ENCODE results near the gene RASGRF1. TPM values are rescaled to one million over a fixed set of nuclear protein-coding genes. Genes with fewer than 3 reads are reported as not detected.

Gene RASGRF1
- total RNA-seq, 1 donor from 2014 or later: not detected

GRCh38 chr15:78910271-78910670 lies 180.3 kb downstream of the RASGRF1 start:
- no peak overlapping the region for H3K4me3 Mint-ChIP-seq (ENCODE audit: unreplicated experiment)
- no peak for DNase-seq (ENCODE audit: low spot score)
- no peak overlapping the region for H3K27ac Mint-ChIP-seq (ENCODE audit: unreplicated experiment)
- no peaks in the 10 kb centered on the region for H3K9me3 Mint-ChIP-seq (ENCODE audit: unreplicated experiment)
- peaks cover 28% of the 10 kb centered on the region for H3K4me1 Mint-ChIP-seq (ENCODE audit: unreplicated experiment)
- TF ChIP-seq, protein P1, sequence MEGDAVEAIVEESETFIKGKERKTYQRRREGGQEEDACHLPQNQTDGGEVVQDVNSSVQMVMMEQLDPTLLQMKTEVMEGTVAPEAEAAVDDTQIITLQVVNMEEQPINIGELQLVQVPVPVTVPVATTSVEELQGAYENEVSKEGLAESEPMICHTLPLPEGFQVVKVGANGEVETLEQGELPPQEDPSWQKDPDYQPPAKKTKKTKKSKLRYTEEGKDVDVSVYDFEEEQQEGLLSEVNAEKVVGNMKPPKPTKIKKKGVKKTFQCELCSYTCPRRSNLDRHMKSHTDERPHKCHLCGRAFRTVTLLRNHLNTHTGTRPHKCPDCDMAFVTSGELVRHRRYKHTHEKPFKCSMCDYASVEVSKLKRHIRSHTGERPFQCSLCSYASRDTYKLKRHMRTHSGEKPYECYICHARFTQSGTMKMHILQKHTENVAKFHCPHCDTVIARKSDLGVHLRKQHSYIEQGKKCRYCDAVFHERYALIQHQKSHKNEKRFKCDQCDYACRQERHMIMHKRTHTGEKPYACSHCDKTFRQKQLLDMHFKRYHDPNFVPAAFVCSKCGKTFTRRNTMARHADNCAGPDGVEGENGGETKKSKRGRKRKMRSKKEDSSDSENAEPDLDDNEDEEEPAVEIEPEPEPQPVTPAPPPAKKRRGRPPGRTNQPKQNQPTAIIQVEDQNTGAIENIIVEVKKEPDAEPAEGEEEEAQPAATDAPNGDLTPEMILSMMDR (IDR thresholded peaks at IDR 0.05; ENCODE audit: unreplicated experiment): no peak
- H3K36me3 Mint-ChIP-seq (ENCODE audit: low read depth, unreplicated experiment): peaks cover 22% of the 10 kb centered on the region
- H3K27me3 Mint-ChIP-seq (ENCODE audit: unreplicated experiment): no peaks in the 10 kb centered on the region

Other genes with a start within 250 kb of the RASGRF1 start
- gene MORF4L1, start 217.9 kb downstream of the RASGRF1 start, total RNA-seq (ENCODE audit: unreplicated experiment): 347 TPM
- gene CTSH, start 145.7 kb downstream of the RASGRF1 start, total RNA-seq (ENCODE audit: unreplicated experiment): 10.0 TPM
- gene ANKRD34C, start 191.9 kb upstream of the RASGRF1 start, total RNA-seq (ENCODE audit: unreplicated experiment): not detected
- gene TMED3, start 220.3 kb upstream of the RASGRF1 start, total RNA-seq (ENCODE audit: unreplicated experiment): 45.3 TPM